ENCODE data around the gene PKP1.

PKP1 gene

DNA sequence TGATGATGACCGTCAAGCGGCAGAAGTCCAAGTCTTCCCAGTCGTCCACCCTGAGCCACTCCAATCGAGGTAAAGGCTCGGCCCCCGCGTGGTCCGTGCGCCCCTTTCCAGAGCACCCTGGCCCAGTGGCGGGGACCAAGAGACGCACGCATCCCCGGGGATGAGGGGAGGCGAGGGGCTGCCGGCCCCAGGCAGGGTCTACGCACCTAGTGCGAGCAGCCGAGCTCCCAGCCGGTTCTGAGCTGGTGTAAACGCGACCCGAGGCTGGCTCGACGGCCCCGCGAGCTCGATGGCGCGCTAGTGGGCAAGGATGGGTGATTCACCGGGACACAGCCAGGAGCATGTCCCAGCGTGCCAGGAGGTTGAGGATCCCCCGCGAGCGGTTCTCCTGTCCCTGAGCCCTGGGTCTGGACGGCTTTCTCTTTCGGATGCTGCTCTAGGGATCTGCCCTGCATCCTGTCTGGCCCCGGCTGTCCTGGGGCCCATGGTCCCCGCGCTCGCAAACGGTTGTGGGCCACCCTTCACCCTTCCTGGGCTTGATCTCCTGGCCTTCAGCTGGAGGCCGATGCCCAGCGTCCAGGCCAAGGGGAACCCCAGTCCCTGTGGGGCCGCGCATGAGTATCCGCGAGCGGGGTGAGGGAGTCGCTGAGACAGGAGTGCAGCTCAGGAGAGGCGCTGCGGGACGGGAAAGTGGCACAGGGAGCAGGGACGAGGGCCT, 689 bp downstream of the PKP1 start:
- DNase-seq = no peak

GRCh38 chr1:201284636-201285035, 1.3 kb downstream of the PKP1 start:
- no peak for DNase-seq

GRCh38 chr1:201285846-201286245, 2.5 kb downstream of the PKP1 start:
- DNase-seq = no peak

GRCh38 chr1:201286445-201286844, 3.1 kb downstream of the PKP1 start:
- no peak for DNase-seq

GRCh38 chr1:201288007-201288406, 4.7 kb downstream of the PKP1 start:
- no peak for DNase-seq

GRCh38 chr1:201288765-201289164, 5.5 kb downstream of the PKP1 start:
- no peak for DNase-seq

- no peak for DNase-seq
Measured at GRCh38 chr1:201290551-201290950, 7.2 kb downstream of the PKP1 start.

DNA sequence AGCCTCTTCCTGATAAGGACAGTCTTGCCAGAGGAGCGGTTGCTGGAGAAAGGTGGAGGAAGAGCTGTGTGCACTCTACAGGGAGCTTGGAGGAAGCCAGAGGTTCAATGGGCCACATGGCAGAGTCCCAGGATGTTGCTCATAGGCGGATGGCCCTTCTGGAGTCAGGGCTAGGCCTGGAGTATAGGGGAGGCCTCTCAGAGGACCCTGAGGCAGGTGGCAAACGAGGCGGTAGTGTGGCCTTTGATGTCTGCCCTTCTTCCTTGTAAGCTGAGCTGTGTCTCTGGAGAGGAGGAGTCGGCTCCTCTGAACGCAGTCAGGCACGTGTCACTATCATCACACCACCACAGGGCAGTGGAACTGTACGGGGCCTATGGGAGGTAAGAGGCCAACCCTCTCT, 8.6 kb downstream of the PKP1 start:
- DNase-seq = no peak

DNA sequence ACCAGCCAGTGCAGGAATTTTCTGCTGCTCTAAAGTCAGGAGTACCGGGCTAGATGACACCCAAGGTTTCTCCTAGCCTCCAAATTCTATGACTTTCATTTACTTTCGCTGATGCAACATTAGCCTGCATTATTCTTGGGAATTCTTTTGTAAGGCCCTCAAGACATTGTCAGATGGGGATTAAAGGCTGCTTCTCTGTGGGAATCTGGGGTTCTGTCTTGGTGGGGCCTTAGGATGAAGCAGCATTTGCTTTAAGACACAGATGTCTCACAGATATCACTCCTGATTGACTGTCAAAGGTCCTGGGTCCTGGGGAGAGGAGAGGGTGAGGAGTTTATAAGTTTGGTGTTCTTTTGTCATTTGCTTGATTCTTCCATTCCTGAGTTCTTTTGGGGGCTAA, 11.6 kb downstream of the PKP1 start:
- DNase-seq = no peak

- DNase-seq = no peak
Measured at GRCh38 chr1:201295346-201295745, 12.0 kb downstream of the PKP1 start.

- DNase-seq = no peak
Measured at GRCh38 chr1:201295861-201296260, 12.6 kb downstream of the PKP1 start.

- no peak for DNase-seq
Measured at GRCh38 chr1:201296352-201296751, 13.0 kb downstream of the PKP1 start.

DNA sequence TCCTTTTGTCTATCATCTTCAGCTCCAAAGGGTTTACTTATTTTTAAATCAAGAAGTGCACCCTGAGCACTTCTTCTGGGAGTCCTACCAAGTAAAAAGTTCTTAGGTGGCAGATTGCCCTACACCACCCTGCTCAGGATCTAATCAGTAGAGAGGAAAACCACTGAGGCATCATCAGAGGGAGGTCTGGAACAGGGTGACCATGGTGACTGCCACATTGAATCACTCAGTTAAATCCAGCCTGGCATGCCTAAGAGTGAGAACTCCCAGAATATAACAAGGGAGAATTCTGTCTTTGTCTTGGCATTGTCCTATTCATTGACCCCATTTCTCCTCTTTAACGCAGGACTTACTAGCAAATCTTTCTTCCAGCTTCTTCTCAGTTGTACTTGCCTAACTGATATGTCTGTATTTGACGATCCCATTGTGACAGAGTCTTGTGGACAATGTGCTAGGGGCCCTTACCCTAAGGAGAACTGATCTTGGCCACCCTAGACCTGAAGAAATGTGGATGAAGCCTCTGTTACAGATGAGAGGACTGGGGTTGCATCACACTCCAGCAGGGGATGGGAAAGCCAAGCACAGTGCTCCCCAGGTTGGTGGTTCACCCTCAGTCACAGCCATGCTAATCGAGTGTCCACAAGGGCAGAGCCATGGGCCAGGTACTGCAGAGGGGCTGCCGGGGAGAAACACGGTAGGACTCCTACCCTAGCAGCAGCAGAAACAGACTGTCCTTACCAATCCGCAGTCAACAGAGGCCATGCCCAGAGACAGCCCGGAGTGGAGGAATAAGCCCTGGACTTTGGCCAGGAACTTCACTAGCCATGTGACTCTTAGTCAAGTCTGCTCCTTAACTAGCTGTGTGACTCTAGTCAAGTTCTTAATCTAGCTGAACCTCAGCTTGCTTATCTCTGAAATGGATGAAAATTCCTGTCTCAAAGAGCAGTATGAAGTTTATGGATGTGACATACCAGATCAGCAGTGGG, 15.4 kb downstream of the PKP1 start:
- DNase-seq = no peak

DNA sequence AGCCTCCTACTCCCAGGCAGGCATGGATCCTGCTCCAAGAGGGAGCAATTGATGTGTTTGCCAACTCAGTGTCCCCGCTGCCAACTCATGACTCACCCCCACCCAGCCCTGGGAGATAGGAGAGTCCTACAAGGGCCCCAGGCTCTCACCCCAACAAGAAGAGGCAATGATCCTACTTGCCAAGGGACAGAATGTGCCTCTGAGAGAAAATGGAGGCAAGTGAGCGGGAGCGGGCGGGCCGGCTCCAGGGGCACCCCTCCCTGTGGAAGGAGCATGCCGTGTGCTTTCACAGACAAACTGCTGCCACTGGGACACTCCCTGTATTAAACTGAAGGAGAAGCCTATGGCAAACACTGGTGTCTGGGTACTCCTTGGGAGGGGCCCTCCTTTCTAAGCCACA, 16.7 kb downstream of the PKP1 start:
- no peak for DNase-seq

GRCh38 chr1:201300641-201301040, 17.3 kb downstream of the PKP1 start:
- no peak for DNase-seq

DNA sequence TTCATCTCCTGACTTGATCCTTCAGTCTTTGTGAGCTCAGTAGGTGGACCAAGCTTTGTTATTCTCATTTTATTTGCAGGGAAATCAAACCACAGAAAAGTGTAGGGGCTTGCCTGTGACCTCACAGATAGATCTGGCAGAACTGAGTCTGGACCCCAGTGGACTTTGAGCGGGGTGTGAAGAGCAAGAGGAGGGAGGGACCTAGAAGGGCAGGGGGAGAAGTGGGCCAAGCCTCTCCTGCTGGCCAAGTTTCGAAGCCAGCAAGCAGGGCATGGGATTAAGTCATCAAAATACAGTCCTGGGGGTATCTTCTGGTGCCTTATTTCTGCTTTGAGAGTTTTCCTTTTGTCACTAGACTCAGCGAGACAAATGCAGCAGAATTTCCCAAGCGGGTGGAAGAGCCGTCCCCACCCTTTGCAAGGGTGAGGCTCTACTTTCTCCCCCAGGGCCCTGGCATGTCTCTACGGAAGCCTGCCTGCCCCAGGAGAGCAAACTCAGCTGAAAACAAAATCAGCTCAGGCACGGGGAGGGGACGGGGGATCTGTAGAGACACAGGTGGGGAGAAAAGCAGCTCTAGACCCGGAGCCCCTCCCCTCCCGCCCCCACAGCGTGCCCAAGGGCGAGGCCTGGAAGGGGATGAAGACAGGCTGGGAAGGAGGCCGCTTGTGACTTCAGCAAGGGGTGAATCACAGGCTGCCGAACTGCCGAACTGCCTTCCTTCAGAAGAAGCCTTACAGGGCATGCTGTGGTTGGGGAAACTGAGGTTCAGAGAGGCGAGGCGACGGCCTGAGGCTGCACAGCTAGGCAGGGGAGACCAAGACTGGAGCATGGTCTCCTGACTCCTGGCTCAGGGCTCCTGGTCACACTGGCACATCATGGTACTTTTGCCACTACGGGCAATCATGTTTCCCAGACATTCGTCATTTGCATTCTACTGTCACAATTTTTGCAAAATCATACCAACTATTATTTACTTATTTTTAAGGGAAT, 19.2 kb downstream of the PKP1 start:
- DNase-seq = no peak

GRCh38 chr1:201304126-201304525, 20.8 kb downstream of the PKP1 start:
- DNase-seq = no peak

DNA sequence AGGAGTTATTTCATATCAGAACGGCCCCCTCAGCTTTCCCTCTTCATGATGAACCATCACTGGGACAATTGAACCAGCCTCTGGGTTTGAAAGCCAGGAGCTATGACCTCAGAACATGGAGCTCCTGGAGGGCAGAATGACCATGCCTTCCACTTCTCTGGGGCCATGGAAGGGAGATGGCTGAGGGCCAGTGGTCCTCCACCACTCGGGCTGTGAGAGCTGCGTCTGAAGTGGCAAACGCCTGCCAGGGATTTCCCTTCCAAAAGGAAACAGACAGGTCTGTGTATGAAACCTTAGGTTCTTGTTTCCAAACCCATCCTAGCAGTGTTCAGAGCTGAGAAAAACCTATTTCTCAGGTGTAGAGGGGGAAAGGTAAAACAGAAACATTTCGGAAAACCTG, 22.5 kb downstream of the PKP1 start:
- peak; percentile 51 for DNase-seq

- no peak for DNase-seq
Measured at GRCh38 chr1:201307231-201307630, 23.9 kb downstream of the PKP1 start.

DNA sequence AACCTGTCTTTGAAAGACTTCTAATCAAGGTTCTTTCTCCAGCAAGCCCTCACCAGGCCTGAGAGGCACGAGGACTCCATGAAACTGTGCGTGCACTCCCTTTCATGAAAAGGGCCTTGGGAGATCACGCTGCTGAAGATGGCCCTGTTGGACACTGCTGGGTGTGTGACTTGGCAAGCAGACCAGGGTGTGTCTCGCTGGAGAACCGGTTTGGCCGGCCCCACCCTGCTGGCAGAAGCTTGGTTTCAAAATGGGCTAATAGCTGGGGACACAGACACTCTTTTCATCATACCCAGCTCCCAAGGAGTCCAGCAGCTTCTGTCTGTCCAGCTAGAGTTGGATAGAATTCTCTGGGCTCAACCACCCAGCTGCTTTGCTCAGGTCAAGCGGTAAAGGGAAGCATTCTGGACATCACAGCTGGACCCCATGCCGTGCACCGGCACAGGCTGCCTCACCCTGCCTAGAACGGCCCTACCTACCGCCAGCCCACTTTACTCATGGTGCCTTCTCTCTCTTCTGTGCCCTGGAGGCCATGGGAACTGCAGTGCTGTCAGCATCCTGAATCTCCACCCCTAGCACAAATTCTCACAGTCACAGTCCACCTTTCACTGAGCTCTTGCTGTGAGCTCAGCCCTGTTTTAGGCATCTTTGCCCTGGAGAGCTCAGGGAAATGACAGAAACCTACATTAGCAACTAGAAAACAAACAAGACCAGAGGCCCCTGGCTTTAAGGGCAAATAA, 24.6 kb downstream of the PKP1 start:
- DNase-seq = peak; percentile 91

- DNase-seq = peak; percentile 95
Measured at GRCh38 chr1:201309416-201309815, 26.1 kb downstream of the PKP1 start.
